Epidermal melanocyte (primary cell): ENCODE results near the gene EDA.

Source experiments
- DNase-seq: peaks from one replicate; pipeline ENCODE4 v3.0.0; 2011; ENCODE audit warnings: low spot score; ENCODE audit not compliant: insufficient read length

The EDA gene

GRCh38 chrX:70022616-70023015 is 406.7 kb downstream of the EDA start:
- DNase-seq, result no peak

- DNase-seq, result no peak
These were observed 409.6 kb downstream of the EDA start for GRCh38 chrX:70025464-70025863.

DNA sequence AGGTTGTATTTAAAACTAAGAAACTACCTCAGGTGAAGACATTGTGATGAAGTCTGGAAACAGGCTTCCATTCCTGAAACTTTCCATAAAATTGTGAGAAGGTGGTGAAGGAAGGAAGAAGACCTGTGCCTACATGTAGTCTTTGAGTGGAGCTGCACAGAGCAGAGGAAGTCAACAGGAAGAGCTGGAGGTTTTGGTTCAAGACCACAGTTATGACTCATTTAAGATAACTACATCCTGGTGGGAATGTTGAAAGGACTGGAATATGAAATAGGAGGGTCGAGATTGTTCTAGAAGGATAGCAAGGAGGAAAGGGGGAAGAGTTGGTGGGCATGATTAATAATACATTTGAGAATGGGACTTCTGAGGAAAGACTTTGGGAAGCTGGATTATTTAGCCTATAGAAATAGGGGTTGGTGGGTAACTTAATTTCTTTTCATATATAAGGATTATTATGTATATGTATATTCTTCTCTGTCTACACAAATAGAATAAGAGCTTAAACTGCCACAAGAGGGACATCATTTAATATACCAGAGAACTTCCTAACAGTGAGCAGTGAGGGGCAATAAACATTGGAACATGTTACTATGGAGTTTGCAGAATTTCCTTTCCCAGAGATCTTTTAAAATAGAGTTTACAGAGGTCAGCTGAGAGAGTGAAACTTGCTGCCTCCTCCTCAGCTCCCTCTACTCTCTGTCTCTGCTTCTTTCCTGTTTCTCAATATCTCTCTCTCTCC is 410.4 kb downstream of the EDA start:
- DNase-seq, result no peak

DNA sequence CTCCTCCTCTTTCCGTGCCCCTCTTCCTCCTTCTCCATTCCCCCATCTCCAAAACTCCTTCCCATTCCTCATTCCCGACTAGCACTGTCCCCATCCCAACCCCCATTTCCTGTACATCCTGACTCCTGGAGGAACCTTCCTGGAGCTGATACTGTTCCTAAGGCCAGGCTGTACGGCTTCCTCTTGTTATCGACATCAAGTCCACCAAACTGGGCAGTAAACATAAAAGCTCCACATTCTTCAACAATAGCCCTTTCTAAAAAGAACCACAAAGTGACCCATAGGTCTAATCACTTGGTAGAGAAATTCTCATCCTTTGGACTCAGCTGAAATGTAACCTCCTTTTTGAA is 410.9 kb downstream of the EDA start:
- DNase-seq, result no peak

GRCh38 chrX:70029863-70030262 is 413.9 kb downstream of the EDA start:
- no peak for DNase-seq

DNA sequence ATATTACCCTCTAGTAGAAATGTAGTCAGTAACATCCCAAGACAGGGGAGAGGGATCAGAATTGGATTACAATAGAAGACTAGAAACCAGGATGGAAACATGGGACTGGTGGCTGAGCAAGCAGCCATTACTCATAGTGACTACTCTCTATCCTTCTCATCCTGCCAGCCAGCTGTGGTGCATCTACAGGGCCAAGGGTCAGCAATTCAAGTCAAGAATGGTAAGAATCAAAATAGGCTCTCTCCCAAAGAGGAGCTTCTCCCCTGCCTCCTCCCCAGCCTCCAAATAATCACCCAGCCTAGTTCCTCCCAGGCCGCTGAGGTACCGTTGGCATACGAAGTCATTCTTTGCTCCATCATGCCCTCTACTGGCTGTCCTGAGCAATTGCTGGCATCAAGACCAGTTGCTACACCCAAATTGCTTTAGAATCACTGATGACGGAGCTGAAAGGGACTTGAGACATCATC is 414.4 kb downstream of the EDA start:
- DNase-seq, result peak; percentile 40

GRCh38 chrX:70032792-70033191 is 416.9 kb downstream of the EDA start:
- no peak for DNase-seq

DNA sequence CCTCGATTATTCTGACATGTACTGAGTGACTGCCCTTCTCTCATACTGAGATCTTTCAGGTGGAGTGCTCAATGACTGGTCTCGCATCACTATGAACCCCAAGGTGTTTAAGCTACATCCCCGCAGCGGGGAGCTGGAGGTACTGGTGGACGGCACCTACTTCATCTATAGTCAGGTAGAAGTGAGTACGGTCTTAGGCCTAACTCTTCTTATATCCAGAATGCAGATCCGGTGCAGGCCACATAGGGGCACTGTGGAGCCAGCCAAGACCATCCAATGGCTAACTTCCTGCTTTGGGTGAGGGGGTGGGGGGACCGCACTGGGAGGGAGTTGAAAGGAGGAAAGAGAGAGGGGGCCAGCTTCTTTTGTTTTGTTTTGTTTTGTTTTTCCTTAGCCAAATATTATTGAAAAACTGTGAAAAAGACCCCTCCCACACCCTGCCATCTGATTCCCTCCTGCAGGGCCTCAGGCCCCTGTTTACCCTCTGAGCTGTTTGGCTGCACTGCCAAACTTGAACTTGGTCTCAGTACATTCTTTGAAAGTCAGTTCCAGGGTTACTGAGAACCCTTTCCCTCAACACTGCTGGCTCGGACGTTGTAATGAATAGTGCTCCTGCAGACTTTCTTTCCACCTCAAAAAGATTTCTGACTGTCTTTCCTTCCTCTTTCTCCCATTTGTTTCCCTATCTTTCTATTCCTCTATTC is 417.6 kb downstream of the EDA start:
- no peak for DNase-seq

DNA sequence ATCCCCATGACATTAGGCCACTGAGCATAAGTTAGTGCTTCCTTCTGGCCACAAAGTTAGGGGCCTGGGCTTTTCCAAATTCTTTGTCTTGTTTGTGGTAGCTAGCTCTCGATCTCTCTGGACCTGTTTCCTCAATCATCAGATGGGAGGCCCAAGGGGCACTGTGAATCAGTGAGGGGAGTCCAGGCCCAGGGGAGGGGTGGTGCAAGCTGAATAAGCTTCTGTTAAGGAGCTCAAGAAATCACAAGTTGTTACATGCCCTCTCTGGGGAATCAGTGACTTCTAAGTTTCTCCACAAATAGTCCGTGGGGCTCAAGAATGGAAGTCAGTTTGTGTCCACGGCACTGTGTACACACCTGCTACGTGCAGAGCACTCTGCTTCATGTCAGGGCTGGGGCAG is 418.7 kb downstream of the EDA start:
- no peak for DNase-seq

DNA sequence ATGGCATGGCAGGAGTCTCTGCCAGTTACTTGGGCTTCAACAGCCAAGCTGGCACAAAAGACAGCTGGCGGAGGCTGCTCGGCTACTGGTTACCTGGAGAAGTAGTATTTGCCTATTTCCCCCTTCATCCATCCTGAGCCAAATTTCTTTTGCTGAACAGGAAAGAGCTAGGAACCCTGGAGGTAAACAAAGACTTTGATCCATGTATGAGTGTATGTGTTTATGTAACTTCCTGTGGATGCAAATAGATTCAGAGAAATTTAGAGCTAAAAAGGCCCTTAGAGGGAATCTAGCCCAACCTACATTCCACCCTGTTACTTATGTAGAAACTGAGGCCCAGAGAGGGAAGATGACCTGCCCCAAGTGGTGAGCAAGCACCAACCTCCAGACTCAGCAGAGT is 422.6 kb downstream of the EDA start:
- no peak for DNase-seq

- DNase-seq, result no peak
These were observed 423.0 kb downstream of the EDA start for GRCh38 chrX:70038951-70039350.

DNA sequence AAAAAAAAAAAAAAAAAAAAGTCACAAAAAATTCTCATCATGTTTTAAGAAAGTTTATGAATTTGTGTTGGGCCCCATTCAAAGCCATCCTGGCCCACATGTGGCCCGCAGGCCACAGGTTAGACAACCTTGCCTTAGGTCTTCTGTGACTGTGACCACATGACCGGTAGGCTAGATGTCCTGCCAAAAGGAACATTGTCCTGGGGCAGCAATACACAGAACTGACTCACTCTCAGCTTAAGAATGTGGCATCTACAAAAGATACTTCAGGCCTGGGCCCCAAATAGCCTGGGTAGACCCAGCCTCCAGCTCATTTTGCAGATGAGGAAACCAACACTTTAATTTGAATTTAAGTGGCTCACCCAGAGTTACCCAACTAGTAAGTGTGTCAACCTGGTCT is 423.8 kb downstream of the EDA start:
- no peak for DNase-seq

DNA sequence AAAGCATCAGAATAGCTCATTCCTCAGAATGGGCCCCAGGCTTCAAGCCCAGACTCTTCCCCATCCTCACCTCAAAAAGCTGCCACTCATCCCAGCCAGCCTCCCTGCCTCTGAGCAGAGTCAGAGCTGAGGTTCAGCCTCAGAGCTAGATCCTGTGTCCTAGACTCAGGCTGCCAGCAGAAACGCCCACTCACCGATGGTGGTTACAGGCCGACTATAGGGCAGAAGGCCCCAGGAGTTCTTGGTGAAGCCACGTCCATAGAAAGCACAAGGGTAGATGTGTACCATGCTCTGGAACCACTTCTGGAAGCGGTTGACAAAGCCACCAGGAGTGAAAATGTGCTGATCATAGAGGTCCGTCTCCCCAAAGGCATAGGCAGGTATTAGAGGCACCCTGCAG is 426.1 kb downstream of the EDA start:
- no peak for DNase-seq

GRCh38 chrX:70042399-70043371 is 426.8 kb downstream of the EDA start:
- DNase-seq, result no peak

DNA sequence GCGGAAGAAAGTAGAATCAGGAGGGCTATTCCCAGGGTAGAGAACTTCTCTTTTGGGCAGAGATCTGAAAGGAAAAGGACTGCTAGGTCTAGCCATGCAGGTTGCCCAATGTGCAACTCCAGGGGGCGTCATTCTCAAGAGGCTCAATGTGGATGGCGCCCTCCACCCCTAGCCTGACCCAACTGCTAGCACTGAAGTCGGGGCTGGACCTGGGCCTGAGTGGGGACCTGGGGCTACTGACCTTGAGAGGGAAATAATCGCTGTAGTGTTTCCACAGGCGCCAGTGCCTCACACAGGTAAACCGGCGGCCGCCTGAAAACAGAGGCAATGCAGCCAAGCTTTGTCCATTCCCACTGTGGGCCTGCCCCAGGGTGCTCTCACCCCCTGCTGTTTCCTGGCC is 427.8 kb downstream of the EDA start:
- no peak for DNase-seq

DNA sequence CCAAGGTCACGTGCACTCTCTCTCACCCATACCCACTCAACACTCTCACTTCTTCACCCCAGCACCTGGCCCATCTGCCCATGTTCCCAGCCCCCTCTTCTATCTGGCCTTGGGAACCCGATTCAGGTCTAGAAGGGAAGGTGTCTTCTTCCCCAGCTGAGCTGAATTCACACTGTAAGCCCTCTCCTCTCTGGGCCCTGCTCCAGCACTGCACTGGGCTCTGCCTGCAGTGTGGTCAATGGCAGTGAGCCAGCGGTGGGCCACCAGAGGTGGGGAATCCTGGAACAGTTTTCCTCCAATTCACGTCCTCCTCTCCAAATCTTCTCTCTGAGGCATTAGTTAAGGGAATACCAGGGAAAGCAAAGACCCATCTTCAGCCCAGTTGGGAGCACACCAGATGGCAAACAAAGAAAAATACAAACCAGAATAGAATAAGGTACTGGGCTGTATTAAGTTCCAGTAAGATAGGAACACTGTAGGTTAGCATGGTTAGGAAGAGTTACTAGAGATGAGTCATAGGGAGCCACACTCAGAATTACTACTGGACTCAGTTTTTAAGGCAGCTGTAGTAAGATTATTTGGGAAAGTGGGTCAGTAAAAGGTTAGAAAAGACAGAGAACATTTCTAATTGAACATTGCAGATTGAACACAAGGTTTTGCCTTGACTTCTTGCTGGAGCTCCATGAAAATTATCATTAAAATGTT is 428.8 kb downstream of the EDA start:
- no peak for DNase-seq

- no peak for DNase-seq
These were observed 431.1 kb downstream of the EDA start for GRCh38 chrX:70046978-70047377.

DNA sequence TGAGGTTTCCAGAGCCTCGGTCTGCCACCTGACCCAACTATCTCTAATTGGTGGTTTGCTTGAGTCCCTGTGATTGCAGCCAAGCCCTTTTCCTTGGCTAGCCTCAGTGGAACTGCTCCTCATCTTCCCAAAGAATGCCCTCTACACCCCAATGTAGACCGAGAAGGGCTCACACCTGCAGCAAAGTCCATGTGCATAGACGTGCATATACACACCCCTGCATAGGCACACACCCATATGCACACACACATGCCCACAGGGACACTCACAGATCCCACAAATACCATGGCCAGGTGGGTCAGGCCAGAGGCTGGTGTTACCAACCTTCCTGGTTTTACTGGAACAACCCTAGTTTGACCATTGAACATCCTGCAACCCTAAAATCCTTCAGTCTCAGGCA is 433.5 kb downstream of the EDA start:
- no peak for DNase-seq

- no peak for DNase-seq
These were observed 434.0 kb downstream of the EDA start, which contains the start of gene AWAT2 for GRCh38 chrX:70049925-70050324. TSS of gene AWAT2 (minus strand) at chrX:70049938. CDS start at chrX:70049932, 6 bp downstream.

- no peak for DNase-seq
These were observed 437.1 kb downstream of the EDA start for GRCh38 chrX:70052895-70053615.

DNA sequence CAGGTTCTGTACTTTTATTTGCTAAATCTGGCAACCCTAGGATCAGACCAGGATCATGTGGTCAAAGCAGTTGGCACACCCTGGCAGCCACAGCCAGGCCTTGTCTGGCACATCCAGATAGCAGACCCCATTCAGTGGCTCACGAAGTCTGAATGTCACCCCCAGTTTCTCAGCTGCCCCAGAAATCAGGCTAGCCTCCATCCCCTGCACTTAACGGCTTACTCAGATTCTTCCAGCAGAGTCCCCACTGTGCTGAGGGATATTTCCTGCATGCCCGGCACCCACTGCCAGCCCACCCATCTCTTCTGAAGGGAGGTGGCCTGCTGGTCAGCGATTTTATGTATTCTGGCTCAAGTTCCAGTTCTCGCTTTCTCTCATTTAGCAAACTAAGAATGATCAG is 438.5 kb downstream of the EDA start:
- no peak for DNase-seq
